Endometrial microvascular endothelial cells (primary cell): ENCODE results near the gene SH2D2A. TPM values are rescaled to one million over a fixed set of nuclear protein-coding genes. Genes with fewer than 3 reads are reported as not detected.

Source experiments
- in situ Hi-C: cut with HindIII; loops from 2 replicates; pipeline ENCODE4 v1.10.0; 2017; ENCODE audit warnings: low sequenced_read_pairs, low pct_unique_long_range_greater_than_20kb; ENCODE audit errors: inconsistent ontology term
- total RNA-seq: library from RNA; depleted of rRNA; stranded (reverse); fragments of >200 nt; gene quantifications from one replicate; pipeline ENCODE4 v1.2.3, GENCODE V29; 2015; ENCODE audit errors: inconsistent ontology term

SH2D2A gene
- total RNA-seq, 1 donor from 2014 or later = 0.19 TPM

DNA sequence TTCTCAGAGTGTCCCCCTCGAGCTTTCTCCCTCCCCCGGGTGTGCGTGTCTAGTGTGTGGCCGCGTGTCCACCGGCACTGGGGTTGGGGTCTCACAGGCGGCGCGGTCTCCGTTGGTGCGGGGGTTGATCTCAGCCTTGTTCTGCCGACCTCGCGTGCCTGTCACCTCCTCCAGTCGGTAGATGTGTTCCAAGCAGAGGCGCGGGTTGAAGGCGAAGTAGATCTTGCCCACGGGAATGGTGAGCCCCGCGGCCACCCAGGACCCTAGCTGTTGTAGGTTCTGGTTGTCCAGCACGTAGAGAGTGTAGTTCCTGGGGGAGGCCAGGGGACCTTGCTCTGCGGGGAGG is 32.5 kb upstream of the SH2D2A start:
- in situ Hi-C loops = no loop called here

DNA sequence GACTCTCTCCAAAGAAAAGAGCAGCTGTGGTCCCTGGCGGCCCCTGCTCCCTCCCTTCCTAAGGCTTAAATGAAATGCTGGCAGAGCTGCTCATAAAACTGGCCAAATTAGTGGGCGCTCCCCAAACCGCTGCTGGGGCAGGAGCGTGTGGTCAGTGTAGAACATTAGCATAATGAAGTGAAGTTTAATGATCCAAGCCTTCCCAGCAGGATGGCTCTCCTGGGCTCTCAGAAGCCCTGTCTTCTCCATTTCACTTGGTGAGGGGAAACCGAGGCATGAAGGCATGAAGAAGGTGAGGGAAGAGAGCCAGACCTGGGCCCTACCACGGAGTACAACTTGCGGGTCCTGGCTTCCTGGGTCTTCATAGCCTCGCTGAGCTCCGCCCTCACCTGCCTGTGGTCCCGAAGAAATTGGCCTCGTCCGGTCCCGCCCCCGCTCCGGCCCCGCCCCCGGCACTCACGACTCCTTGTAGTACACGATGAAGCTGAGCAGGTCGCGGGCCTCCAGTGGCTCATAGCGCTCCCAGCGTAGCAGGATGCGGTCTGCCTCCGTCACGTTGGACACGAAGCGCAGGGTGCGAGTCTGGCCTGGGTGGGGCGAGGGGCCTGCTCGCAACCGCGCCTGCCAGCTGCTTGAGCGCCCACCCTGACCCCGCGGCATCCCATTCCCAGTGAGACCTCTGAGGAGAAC is 32.0 kb upstream of the SH2D2A start:
- in situ Hi-C loops = no loop called here

DNA sequence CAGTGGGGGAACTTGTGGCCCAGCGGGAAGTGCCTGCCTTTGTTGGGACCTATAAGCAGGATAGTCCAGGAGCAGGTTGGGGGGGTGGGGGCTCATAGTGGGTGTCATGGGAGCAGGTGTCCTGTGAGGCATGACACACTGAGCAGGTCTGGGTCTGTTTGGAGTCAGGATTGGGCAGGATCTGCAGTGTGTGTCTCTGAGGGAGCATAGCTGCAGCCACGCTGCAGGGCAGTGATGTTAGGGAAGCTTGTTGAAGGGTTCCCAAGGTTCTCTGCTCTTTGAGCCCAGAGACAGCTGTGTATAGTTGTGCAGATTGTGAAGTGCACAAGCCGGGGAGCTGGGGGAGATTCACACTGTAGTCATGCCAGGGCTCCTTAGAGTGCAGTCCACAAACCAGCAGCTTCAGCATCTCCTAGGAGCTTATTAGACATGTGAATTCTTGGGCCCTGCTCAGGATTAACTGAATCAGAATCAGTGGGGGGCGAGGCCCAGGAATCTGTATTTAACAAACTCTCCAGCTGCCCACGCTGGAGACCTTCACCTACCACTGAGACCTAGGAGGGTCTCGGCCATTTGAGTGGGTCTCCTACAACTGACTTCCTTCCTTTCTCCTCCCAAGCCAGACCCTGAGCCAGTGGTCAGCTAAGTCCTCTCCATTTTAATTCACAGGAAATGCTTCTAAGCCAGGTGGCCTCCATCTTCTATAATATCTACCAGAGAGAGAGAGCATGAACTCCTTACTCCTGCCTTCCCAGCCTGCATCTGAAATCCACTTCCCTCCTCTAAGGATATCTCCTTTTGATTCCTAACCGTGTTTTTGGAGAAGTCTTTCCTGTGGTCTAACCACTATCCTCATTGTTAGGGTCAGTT is 31.2 kb upstream of the SH2D2A start:
- in situ Hi-C loops = no loop called here

DNA sequence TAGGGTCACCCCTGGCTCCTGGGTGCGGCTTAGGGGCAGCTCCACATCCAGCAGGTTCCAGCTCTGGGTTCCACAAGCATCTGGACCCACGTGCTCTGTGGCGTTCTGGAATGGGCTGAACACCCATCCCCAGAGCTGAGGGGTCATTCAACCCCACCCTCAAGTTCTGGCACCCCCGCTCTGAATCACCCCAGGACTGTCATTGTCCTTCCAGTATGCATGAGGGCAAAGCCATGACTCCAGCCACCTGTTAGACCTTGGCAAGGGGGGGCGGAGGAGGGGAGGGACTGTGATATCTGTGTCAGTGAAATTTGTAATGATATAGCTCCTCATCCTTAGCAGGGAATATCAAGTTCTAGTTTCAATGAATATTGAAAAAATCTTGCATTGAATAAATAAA is 30.0 kb upstream of the SH2D2A start:
- in situ Hi-C loops = no loop called here

DNA sequence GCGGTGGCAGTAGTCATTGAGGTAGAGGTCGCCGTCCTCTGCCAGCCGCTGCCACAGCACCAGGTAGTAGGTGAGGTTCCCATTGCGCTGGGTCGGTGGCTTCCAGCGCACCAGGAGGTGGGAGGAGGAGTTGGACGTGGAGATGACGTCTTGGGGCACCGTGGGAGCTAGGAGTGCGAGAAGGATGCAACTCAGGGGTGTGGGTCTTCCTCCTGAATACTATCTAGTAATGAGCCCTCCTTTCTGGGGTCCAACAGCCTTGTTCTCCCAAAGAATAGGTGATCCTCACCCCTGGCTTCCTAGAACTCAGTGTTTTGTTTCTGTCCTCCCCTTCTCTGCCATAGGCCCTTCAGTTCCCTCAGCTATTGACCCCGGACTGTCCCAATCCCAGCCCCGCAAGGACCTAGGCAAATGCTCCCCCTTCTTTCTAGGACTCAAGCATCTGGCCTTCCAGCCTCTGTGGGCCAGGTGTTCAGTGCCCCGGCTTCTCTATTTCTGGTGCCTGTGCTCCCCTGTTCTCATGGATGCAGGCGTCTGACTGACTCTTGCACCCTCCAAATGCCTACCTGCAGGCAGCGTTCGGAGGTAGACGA is 29.4 kb upstream of the SH2D2A start:
- in situ Hi-C loops = no loop called here

DNA sequence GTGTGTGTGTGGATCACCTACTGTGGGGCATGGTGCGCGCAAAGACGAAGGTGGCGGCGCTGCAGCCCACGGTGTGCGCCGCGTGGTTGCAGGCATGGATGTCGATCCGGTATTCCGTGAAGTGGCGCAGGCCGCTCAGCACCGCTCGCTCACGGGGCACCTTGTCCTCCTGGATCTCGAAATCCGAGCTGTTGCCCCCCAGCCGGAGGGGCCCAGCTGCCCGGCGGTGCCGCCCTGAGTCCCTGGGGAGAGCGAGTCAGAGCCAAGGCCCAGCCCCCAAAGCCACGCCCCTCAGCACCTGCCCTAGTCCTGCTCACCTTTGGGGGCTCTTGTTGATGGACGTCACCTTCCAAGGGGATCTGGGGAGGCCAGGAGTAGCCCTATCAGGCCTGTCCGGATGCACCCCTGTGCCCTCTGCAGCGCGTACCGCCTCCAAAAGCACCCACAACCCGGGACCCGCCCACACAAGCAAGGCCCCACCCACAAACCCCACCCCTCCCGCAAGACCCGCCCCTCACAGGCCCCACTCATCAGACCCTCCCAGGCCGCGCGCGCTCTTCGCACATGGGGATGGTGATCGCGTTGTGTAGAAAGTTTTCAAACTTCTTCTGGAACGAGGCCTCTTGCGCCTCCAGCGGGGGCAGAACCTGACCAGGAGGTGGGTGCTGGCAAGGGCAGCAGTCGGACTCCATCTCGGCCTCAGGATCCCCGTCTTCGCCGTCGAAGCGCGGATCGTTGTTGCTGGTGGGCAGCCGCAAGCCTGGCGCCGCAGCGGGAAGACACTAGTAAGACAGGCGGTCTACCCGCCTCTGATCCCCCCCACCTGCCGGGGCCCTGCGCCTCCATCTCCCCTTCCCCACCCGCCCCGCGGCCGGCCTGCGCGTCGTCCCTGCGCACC is 28.7 kb upstream of the SH2D2A start:
- in situ Hi-C loops = no loop called here

DNA sequence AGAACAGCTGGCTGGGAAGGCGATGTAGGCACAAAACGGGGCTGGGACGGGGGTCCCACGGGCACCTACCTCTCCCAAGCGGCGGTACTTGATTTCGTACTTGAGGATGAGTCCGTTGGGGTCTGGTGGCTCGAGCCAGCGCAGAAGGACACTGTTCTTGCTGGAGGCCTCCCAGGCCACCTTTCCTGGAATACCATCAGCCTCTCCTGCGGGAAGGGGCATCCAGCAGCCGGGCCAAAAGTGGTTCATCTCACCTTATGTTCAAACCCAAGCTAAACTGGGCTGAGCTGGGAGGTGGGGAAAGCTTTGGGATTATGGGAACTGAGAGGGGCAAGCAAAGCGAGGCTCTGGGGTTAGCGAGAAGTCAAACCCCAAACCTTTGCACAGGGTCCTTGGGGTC is 28.0 kb upstream of the SH2D2A start:
- in situ Hi-C loops = no loop called here

DNA sequence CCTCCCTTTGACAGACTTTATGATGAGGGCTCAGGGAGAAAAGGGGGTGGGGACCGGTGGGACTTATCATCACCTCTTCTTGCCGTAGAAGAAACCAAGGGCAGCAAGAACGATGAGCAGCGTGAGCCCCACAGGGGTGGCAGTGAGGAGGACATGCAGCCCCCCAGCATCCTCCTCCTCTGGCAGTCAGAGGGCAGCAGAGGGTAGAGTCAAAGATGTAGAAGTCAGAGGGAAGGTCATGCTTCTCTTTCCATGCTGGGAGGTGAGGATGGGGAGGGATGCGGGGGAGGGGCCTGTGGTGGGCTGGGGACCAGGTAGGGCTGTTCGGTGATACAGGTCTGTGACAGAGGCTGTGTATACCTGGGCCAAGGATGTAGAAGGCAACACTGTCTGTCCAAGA is 27.5 kb upstream of the SH2D2A start:
- in situ Hi-C loops = no loop called here

DNA sequence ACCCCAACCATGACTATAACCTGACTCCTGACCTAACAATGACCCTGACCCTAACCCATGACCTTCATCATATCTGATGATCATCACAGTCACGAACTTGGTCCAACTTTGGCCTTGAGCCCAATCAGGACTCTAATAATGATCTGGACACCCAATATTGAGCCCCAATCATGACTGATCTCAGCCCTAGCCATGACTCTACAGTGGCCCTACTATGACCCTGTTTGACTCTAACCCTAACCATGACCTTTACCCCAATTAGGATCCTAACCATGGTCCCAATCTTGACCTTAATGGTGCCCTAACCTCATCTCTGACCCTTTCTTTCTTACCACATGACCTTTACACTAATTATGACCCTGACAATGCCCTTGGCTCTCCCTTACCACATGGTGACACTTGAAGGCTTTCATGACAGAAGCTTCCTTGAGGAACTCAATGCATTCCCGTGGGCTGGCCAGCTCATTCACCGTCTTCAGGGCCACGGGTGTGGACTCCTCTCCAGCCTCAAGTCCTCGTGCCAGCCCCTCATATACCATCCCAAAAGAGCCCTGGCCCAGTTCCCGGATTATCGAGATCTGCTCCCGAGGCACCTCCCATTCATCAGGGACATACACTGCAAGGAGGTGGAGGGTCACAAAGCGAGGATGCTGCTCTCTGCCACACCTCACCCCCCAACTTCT is 26.1 kb upstream of the SH2D2A start:
- in situ Hi-C loops = no loop called here

DNA sequence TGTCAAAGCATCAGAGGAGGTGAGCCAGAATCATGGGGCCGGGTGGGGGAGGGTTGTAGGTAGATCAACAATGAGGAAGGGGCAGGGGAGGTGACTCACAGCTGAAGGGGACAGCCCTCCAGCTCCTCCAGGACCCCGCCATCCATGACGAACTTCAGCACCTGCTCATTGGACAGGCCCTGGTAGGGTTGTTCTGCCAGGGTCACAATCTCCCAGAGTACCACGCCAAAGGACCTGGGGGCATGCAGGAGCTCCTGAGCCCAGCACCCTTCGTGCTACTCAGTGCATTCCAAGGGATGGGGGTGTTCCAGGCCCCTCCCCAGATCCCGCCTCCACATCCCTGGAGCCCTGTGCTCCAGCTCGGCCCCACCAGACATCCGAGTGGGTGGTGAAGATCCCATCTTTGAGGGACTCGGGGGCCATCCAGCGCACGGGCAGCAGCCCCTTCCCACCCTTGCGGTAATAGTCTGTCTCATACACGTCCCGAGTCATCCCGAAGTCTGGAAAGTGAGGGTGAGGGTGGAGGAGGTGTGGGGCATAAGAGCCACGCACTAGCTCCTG is 24.7 kb upstream of the SH2D2A start:
- in situ Hi-C loops = no loop called here

DNA sequence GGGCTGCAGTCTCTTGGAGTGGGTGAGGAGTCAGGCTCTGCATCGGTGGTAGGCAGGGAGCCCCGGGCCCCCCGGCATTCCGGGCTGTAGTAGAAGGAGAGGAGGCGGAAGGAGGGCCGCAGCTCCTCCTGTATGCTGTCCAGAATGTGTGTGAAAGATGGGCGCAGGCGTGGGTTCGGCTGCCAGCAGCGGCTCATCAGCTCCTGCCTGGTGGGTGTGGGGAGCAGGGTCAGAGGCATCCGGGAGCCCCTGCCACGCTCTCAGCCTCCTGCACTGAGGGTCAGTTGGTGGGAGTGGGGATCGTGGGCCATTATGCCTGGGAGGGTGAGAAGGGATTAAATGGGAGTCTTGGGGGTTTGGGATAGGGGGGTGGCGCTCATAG is 24.2 kb upstream of the SH2D2A start:
- in situ Hi-C loops = no loop called here

DNA sequence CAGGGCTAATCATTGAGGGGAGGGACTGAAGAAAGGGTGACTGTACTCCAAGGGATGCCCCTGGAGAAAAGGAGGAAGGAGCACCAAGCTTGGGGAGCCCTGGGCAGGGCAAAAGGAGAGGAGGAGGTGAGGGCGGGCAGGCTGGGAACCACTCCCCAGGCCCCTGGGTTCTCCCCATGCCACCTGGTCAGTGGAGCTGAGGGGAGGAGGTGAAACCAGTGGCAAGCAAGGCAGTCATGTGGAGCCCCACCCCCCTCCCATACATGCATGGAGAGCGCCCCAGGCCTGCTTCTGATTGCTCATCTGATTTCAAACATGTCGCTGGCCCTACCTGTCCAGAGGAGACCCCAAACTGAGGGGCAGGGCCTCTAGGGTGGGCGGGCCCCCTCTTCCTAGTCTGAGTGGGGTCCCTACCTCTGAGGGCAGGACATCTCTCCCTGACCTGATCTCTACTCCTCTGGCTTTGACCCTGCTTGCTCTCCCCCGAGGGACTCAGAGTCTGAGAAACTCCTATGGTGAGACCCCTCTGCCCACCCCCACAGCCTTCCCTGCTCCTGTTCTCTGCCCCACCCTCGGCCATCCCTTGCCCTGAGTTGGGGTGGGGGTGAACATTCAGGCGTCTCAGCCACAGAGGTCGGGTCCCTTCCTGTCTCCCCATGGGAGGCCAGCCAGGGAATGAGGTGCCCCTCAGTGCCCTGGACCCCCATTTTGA is 23.7 kb upstream of the SH2D2A start:
- in situ Hi-C loops = no loop called here

DNA sequence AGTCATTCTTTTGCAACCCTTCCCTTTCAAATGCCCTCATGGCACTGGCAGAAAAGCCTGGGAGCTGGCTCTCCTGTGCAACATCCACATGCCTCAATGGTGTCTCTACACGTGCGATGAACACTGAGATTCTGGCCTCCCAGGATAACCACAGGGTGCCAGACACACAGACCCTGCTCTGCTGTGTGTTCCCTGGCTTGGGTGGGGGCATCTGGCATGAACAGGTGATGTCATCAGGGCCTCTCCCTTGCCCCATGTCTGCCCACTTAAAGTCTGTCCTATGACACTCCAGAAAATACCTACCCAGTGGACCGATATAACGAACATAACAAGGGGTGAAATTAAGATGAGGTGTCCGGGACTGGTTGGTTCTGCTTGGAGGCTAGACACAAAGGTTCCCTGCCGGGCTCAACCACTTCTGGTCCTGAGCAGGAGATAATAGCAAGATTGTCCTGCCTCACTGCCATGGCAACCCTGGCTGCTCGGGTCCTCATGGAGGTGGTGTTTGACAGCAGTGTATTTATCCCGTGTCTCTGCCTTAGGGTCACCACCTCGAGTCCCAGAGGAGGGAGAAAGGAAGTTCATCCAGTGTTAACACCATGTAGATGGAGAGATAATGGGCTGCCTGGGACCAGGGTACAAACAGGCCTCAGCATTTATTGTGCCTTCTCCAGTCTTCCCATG is 22.9 kb upstream of the SH2D2A start:
- in situ Hi-C loops = no loop called here

DNA sequence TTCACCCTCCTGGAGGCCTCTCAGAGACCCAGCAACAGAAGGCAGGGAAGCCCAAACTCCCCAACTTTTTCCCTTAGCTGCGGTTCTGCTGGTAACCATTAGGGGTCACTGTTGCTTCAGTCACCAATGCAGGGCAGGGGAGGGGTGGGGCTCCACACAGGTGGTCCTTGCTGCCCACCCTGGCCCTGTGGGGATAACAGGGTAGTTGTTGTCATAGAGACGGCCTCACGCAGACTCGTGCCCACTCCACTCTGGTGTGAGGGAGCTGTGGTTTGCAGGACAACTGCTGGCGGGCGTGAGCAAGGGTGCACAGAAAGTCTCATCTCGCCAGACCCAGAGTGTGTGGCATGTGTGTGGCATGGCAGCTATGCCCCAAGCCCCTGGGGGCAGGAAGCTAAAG is 22.3 kb upstream of the SH2D2A start:
- in situ Hi-C loops = no loop called here

DNA sequence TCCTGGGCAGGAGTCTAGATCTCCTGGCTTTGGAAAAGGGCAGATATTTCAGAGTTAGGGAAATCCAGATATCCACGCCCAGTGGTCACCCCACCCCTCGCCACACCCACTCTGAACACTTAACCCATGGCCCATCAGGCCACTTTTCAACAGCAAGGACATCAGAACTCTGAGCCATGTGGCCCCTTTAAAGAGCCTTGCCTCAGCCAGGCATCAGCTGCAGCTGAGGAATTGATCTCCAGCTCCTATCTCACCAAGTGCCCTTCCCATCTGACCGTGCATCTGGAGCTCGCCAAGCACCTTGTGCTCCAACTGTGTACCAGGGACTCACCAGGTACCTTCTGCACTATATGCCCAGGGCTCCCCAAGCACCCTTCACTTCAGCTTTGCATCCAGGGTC is 20.2 kb upstream of the SH2D2A start:
- in situ Hi-C loops = no loop called here

DNA sequence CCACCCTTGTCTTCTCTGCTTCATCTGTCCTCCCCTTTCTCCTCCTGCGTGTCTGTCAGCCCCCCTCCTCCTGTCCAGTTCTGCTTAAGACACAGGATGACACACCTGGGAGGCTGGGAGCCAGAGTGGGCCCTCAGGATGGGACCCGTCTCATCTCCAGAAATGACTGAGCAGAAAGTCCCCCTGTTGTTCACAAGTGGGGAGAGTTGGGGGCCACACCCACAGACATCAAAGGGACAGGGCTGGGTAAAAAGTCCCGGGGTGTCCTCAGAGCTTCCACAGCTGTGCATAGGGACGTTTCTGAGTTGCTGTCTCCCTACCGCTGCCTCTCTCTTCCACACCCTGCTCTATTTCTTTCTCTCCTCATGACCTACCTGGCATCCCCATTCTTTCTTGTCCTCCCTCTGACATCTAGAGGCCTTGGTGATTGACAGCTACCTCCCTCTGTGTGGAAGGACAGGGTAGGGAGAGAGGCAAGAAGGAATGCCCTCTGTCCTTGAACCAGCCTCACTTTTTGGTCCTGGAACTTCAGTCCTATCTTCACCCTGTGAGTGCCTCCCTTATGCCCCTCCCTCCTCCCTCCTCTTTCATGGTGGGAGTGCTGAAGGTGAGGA is 19.5 kb upstream of the SH2D2A start:
- in situ Hi-C loops = no loop called here

DNA sequence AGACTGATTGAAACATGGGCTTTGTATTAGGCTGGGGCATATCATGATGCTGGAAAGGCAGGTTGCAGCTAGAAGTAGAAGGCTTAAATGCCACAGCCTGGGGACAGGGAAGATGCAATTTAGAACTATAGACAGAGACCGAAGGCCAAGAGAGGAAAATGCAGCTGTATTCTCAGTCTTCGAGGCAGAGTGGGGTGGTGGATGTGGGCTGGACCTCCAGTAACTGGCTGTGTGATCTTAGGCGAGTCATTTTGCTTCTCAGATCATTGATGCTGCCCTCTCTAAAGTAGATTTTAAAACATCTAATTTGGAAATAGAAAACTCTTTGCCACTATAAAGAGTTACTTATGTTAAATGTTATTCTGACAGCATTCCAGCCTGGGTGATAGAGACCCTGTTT is 17.7 kb upstream of the SH2D2A start:
- in situ Hi-C loops = no loop called here
